C4-2B (cell line): Measurements from ENCODE around the gene IGF2R.

Experiments
- ZFX ChIP-seq: fragments of 450-650 bp; IDR thresholded peaks from 2 replicates; pipeline ENCODE4 v1.6.1; 2017
- TF ChIP-seq, protein P1 (sequence below): fragments of 450-650 bp; conservative IDR thresholded peaks from 2 replicates; pipeline ENCODE4 v1.5.1; 2017; ENCODE audit warnings: mild to moderate bottlenecking

DNA sequence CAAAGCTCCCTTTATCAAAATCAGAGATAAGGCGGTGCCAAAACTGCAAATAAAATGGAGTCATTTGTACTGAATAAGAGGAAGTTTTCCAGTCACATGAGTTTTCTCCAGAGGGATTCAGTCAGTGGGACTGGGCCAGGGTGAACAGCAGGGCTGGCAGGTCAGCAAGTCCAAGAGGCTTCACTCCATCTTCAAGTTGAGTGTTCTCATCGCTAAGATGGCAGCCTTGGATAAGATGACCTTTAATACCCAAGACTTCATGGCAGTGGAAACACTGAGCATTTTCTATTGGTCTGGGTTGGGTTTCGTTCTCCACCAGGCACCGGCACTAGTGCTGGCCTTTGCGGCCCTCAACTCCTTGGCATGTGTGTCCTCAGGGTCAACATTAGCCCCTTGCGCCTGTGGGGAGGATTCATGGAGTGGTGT lies 29.3 kb upstream of the IGF2R start:
- TF ChIP-seq, protein P1, sequence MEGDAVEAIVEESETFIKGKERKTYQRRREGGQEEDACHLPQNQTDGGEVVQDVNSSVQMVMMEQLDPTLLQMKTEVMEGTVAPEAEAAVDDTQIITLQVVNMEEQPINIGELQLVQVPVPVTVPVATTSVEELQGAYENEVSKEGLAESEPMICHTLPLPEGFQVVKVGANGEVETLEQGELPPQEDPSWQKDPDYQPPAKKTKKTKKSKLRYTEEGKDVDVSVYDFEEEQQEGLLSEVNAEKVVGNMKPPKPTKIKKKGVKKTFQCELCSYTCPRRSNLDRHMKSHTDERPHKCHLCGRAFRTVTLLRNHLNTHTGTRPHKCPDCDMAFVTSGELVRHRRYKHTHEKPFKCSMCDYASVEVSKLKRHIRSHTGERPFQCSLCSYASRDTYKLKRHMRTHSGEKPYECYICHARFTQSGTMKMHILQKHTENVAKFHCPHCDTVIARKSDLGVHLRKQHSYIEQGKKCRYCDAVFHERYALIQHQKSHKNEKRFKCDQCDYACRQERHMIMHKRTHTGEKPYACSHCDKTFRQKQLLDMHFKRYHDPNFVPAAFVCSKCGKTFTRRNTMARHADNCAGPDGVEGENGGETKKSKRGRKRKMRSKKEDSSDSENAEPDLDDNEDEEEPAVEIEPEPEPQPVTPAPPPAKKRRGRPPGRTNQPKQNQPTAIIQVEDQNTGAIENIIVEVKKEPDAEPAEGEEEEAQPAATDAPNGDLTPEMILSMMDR: no peak
- no peak for TF ChIP-seq ZFX
